Endothelial cell (in vitro differentiated cells): ENCODE results near the gene TRIM69. TPM values are rescaled to one million over a fixed set of nuclear protein-coding genes. Genes with fewer than 3 reads are reported as not detected.
"Not testable (repeated sequence)": the region's sequence is repeated elsewhere in the genome, so short reads cannot be mapped to it uniquely, and the experiment has no call there.

Source experiments
- DNase-seq: peaks from one replicate; pipeline ENCODE4 v3.0.0; 2021; ENCODE audit warnings: low spot score
- H3K27ac Mint-ChIP-seq: one replicate; pipeline ENCODE4 v1.8.0; 2021; ENCODE audit warnings: mixed read lengths, inconsistent platforms; ENCODE audit not compliant: unreplicated experiment
- H3K27me3 Mint-ChIP-seq: one replicate; pipeline ENCODE4 v1.8.0; 2021; ENCODE audit warnings: mild to moderate bottlenecking, moderate library complexity, mixed read lengths, inconsistent platforms; ENCODE audit not compliant: unreplicated experiment
- H3K36me3 Mint-ChIP-seq: one replicate; pipeline ENCODE4 v1.8.0; 2021; ENCODE audit warnings: mild to moderate bottlenecking, low read depth, mixed read lengths, inconsistent platforms; ENCODE audit not compliant: unreplicated experiment
- H3K4me1 Mint-ChIP-seq: one replicate; pipeline ENCODE4 v1.8.0; 2021; ENCODE audit warnings: mild to moderate bottlenecking, mixed read lengths, inconsistent platforms; ENCODE audit not compliant: unreplicated experiment
- H3K4me3 Mint-ChIP-seq: one replicate; pipeline ENCODE4 v1.8.0; 2021; ENCODE audit warnings: mild to moderate bottlenecking, mixed read lengths, inconsistent platforms; ENCODE audit not compliant: unreplicated experiment
- H3K9me3 Mint-ChIP-seq: one replicate; pipeline ENCODE4 v1.8.0; 2021; ENCODE audit warnings: mixed read lengths, inconsistent platforms; ENCODE audit not compliant: unreplicated experiment
- total RNA-seq: library from RNA; stranded (reverse); fragmentation: NEBNext Ultra II Directional; extraction: Animal tissue kit (Norgen Biotek cat#: 25700); gene quantifications from one replicate; pipeline ENCODE4 v1.2.1, GENCODE V29; 2021; ENCODE audit not compliant: unreplicated experiment
- TF ChIP-seq, protein P1 (sequence below): fragments of 200-600 bp; sonication (generic); IDR thresholded peaks from one replicate; pipeline ENCODE4 v1.5.0; 2021; ENCODE audit warnings: antibody characterized with exemption; ENCODE audit not compliant: unreplicated experiment

The TRIM69 gene
- total RNA-seq, 1 donor from 2014 or later: 13.4 TPM

GRCh38 chr15:44763848-44764247 is 27.5 kb downstream of the TRIM69 start:
- TF ChIP-seq, protein P1, sequence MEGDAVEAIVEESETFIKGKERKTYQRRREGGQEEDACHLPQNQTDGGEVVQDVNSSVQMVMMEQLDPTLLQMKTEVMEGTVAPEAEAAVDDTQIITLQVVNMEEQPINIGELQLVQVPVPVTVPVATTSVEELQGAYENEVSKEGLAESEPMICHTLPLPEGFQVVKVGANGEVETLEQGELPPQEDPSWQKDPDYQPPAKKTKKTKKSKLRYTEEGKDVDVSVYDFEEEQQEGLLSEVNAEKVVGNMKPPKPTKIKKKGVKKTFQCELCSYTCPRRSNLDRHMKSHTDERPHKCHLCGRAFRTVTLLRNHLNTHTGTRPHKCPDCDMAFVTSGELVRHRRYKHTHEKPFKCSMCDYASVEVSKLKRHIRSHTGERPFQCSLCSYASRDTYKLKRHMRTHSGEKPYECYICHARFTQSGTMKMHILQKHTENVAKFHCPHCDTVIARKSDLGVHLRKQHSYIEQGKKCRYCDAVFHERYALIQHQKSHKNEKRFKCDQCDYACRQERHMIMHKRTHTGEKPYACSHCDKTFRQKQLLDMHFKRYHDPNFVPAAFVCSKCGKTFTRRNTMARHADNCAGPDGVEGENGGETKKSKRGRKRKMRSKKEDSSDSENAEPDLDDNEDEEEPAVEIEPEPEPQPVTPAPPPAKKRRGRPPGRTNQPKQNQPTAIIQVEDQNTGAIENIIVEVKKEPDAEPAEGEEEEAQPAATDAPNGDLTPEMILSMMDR: no peak
- Mint-ChIP-seq H3K27me3 (peaks cover 2% of the 10 kb centered on the region), H3K9me3 (no peaks in the 10 kb centered on the region), H3K27ac (no peak overlapping the region), H3K4me3 (no peak overlapping the region), H3K4me1 (no peaks in the 10 kb centered on the region), H3K36me3 (no peaks in the 10 kb centered on the region)
- DNase-seq: no peak

GRCh38 chr15:44765036-44765435 is 28.7 kb downstream of the TRIM69 start:
- H3K27ac Mint-ChIP-seq: no peak overlapping the region
- H3K4me1 Mint-ChIP-seq: no peaks in the 10 kb centered on the region
- peaks cover 2% of the 10 kb centered on the region for H3K27me3 Mint-ChIP-seq
- no peak overlapping the region for H3K4me3 Mint-ChIP-seq
- H3K9me3 Mint-ChIP-seq: no peaks in the 10 kb centered on the region
- DNase-seq: no peak
- H3K36me3 Mint-ChIP-seq: peaks cover 2% of the 10 kb centered on the region
- TF ChIP-seq, protein P1: no peak

- H3K36me3 Mint-ChIP-seq: peaks cover 16% of the 10 kb centered on the region
- H3K4me3 Mint-ChIP-seq: no peak overlapping the region
- TF ChIP-seq, protein P1: no peak
- no peaks in the 10 kb centered on the region for H3K27me3 Mint-ChIP-seq
- H3K4me1 Mint-ChIP-seq: no peaks in the 10 kb centered on the region
- H3K9me3 Mint-ChIP-seq: peaks cover 9% of the 10 kb centered on the region
- DNase-seq: no peak
- H3K27ac Mint-ChIP-seq: no peak overlapping the region
Measured at GRCh38 chr15:44769521-44769920, 33.2 kb downstream of the TRIM69 start.

- H3K4me1 Mint-ChIP-seq, H3K27ac Mint-ChIP-seq, H3K27me3 Mint-ChIP-seq, H3K9me3 Mint-ChIP-seq, H3K4me3 Mint-ChIP-seq, DNase-seq: not testable (repeated sequence)
- peaks cover 16% of the 10 kb centered on the region for H3K36me3 Mint-ChIP-seq
Measured at GRCh38 chr15:44770715-44771114, 34.4 kb downstream of the TRIM69 start.

- H3K4me1 Mint-ChIP-seq: no peaks in the 10 kb centered on the region
- no peak for DNase-seq
- peaks cover 7% of the 10 kb centered on the region for H3K9me3 Mint-ChIP-seq
- H3K36me3 Mint-ChIP-seq: peaks cover 5% of the 10 kb centered on the region
- no peak overlapping the region for H3K4me3 Mint-ChIP-seq
- no peaks in the 10 kb centered on the region for H3K27me3 Mint-ChIP-seq
- no peak overlapping the region for H3K27ac Mint-ChIP-seq
- TF ChIP-seq, protein P1: no peak
Measured at GRCh38 chr15:44775953-44776352, 39.6 kb downstream of the TRIM69 start.

DNA sequence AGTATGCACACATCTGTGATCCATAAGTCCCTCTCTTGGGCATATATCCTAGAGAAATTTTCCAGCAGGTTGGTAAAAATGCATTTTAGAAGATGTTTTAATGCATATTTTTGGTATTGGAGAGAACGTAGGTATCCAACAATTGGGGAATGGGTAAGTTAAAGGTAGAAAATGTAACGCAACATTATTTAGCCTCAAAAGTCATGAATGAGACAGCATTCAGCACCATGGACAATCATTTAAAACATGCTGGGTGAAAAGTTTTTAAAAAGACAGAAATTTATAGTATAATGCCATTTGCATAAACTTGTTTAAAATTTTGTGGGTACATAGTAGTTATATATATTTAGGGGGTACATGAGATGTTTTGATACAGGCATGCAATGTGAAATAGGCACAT is 43.4 kb downstream of the TRIM69 start:
- no peaks in the 10 kb centered on the region for H3K27me3 Mint-ChIP-seq
- no peaks in the 10 kb centered on the region for H3K36me3 Mint-ChIP-seq
- no peaks in the 10 kb centered on the region for H3K9me3 Mint-ChIP-seq
- no peak overlapping the region for H3K27ac Mint-ChIP-seq
- H3K4me3 Mint-ChIP-seq: no peak overlapping the region
- no peak for DNase-seq
- TF ChIP-seq, protein P1: no peak
- peaks cover 6% of the 10 kb centered on the region for H3K4me1 Mint-ChIP-seq
